ENCODE measurements around the gene NEK4. TPM values are rescaled to one million over a fixed set of nuclear protein-coding genes. Genes with fewer than 3 reads are reported as not detected.
A peak's percentile ranks its signal among the peaks of the same experiment; 100 is the strongest.

Gene NEK4
- total RNA-seq, 4 donors from 2014 or later, result 16.4 to 25.6 (median 22.4) TPM

DNA sequence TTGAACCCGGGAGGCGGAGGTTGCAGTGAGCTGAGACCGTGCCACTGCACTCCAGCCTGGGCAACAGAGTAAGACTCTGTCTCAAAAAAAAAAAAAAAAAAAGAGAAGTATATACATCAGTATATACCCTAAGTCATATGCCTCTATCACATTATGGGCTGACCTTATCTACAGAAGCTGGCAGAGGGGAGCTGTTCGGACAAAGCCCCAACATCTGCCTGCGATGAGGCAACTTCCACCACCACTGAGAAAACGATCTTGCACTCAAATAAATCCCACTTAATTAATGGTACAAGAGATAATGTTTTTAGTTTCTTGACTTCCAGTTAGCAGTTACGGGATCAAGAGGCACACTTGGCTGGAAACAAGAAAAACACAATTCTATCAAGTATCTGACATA is 67.4 kb downstream of the NEK4 start:
- H3K9me3 ChIP-seq, result no peaks in the 10 kb centered on the region
- peaks cover 0 to 15% of the 10 kb centered on the region in 2 donors for H3K36me3 ChIP-seq
- DNase-seq (no peak), ATAC-seq (no peak)
- H3K4me1 ChIP-seq, result peaks cover 33 to 34% of the 10 kb centered on the region in 2 donors
- in situ Hi-C loops (cut with MboI; ENCODE audit: low sequenced_read_pairs in 4 of 4), result no loop called here
- H3K27me3 ChIP-seq, result no peaks in the 10 kb centered on the region
- peak overlapping the region in 2 of 4 donors; percentile 2 to 88 for H3K27ac ChIP-seq
- TF ChIP-seq, protein P1, sequence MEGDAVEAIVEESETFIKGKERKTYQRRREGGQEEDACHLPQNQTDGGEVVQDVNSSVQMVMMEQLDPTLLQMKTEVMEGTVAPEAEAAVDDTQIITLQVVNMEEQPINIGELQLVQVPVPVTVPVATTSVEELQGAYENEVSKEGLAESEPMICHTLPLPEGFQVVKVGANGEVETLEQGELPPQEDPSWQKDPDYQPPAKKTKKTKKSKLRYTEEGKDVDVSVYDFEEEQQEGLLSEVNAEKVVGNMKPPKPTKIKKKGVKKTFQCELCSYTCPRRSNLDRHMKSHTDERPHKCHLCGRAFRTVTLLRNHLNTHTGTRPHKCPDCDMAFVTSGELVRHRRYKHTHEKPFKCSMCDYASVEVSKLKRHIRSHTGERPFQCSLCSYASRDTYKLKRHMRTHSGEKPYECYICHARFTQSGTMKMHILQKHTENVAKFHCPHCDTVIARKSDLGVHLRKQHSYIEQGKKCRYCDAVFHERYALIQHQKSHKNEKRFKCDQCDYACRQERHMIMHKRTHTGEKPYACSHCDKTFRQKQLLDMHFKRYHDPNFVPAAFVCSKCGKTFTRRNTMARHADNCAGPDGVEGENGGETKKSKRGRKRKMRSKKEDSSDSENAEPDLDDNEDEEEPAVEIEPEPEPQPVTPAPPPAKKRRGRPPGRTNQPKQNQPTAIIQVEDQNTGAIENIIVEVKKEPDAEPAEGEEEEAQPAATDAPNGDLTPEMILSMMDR (IDR thresholded peaks at IDR 0.05 in 4 of 5, conservative IDR thresholded peaks at IDR 0.05 in 1 of 5), result no peak
- no peak for TF ChIP-seq POLR2A (IDR thresholded peaks at IDR 0.05)
- no peak overlapping the region for H3K4me3 ChIP-seq
- intact Hi-C loops (cut with DNase I; ENCODE audit: low total_unique reads), result no loop called here

DNA sequence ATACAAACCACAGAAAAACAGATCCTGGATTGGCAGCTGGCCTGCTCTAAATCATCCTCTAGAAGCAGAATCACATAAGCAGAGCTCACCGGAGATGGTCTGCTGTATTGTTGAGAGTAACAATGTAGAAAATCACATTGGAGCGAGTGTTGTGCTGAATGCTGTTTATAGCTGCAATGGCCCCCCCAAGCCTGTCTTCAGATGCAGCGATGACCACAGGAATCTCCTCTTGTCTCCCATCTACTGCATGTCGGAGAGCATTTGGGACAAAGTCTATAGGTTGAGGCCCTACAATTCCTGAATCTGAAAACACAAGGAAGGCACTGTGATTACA is 73.1 kb downstream of the NEK4 start:
- TF ChIP-seq, protein P1 (IDR thresholded peaks at IDR 0.05 in 4 of 5, conservative IDR thresholded peaks at IDR 0.05 in 1 of 5), result no peak
- TF ChIP-seq POLR2A (IDR thresholded peaks at IDR 0.05), result no peak
- no peak overlapping the region for H3K4me3 ChIP-seq
- H3K9me3 ChIP-seq, result no peaks in the 10 kb centered on the region
- H3K4me1 ChIP-seq, result no peaks in the 10 kb centered on the region
- H3K36me3 ChIP-seq, result peaks cover 12 to 57% of the 10 kb centered on the region in 2 donors
- ATAC-seq (no peak), DNase-seq (no peak)
- intact Hi-C loops (cut with DNase I; ENCODE audit: low total_unique reads), result no loop called here
- H3K27me3 ChIP-seq, result no peaks in the 10 kb centered on the region
- no peak overlapping the region for H3K27ac ChIP-seq
- in situ Hi-C loops (cut with MboI; ENCODE audit: low sequenced_read_pairs in 4 of 4), result no loop called here

DNA sequence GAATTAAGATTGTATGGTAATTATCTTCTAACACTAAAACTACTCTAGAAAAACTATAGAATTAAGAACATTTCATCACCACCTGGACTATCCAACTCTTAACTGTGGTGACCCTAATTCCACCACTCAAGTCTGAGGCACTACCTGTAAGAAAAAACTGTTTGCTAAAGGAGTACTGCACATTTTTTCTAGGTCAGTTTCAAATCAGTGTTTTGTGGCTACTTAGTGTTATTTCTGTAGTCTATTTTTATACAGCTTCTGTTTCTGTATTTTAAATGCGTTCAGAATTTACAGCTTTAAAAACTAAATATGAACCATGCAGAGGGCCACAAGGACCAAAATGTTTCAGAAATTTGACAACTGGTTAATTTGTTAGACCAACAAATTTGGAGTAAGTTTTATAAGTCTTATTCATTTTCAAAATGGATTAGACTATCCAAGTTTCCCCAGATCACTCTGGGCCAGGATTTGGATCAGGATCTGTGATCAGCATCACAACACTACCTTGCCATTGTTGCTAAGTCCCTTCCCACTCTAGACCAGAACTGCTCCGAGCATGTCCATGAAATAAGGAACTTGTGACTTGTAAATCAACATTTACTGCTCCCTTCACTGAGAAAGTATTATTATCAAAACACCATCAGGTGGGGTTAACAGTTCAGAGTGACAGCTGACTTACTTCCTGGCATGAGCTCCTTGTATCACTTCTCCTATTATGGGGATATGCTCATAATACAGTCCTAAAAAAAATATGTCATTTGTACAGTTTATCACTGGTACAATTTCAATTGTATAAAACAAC is 73.7 kb downstream of the NEK4 start:
- peaks cover 12 to 62% of the 10 kb centered on the region in 2 donors for H3K36me3 ChIP-seq
- H3K4me1 ChIP-seq, result no peaks in the 10 kb centered on the region
- ATAC-seq, result no peak
- in situ Hi-C loops (cut with MboI; ENCODE audit: low sequenced_read_pairs in 4 of 4), result no loop called here
- no peak overlapping the region for H3K4me3 ChIP-seq
- TF ChIP-seq, protein P1 (IDR thresholded peaks at IDR 0.05 in 4 of 5, conservative IDR thresholded peaks at IDR 0.05 in 1 of 5), result no peak
- no peak for TF ChIP-seq POLR2A (IDR thresholded peaks at IDR 0.05)
- no peaks in the 10 kb centered on the region for H3K27me3 ChIP-seq
- intact Hi-C loops (cut with DNase I; ENCODE audit: low total_unique reads), result no loop called here
- H3K9me3 ChIP-seq, result no peaks in the 10 kb centered on the region
- DNase-seq, result no peak
- H3K27ac ChIP-seq, result no peak overlapping the region

DNA sequence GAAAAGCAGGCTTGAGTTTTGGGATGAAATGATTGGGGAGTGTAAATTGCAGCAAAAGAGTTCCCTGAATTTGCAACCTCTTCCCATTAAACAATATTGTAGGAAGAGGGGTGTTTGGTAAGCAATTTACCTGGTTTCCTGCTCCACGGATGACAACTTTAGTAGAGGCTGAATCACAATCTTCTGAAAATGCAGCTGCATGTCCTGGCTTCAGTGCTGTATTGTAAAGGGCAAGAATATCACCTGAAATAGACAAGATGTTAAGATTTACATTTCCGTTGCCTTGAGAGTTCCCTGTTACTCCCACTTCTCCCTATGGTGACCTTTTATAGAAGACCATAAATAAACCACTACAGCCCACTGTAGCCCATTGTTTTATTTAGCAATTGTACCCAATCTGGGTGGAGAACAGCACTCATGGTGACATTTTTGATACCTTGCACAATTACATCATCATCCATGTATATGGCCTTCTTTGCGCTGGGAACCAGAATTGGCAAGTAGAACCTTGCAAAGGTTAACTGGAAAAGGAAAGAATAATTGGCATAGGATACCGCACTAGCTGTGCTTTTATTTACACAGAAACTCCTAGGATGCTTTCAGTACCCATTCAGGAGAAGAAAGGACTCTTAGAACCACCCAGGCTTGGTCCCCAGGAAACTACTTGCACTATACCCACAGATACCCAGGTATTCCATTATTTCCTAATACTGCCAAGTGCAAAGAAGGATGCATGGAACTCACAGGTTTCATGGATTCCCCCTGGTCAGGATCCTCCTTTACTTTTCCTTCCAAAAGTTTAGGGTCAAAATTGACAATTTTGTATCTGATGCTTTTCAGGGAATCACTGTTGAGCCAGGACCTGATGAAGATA is 74.7 kb downstream of the NEK4 start:
- intact Hi-C loops (cut with DNase I; ENCODE audit: low total_unique reads) (no loop called here), in situ Hi-C loops (cut with MboI; ENCODE audit: low sequenced_read_pairs in 4 of 4) (no loop called here)
- peaks cover 12 to 72% of the 10 kb centered on the region in 2 donors for H3K36me3 ChIP-seq

More for the DNA sequence above, 74.7 kb downstream of the NEK4 start:
- TF ChIP-seq POLR2A (IDR thresholded peaks at IDR 0.05), result no peak
- TF ChIP-seq, protein P1 (IDR thresholded peaks at IDR 0.05 in 4 of 5, conservative IDR thresholded peaks at IDR 0.05 in 1 of 5), result no peak
- Histone ChIP-seq H3K9me3 (no peaks in the 10 kb centered on the region), H3K4me3 (no peak overlapping the region), H3K27me3 (no peaks in the 10 kb centered on the region), H3K27ac (no peak overlapping the region), H3K4me1 (no peaks in the 10 kb centered on the region)
- DNase-seq (no peak), ATAC-seq (no peak)
